CD4-positive, alpha-beta T cell (primary cell): ENCODE data around the gene EXT2. TPM values are rescaled to one million over a fixed set of nuclear protein-coding genes. Genes with fewer than 3 reads are reported as not detected.

ENCODE experiments used
- ATAC-seq: fragments of 200-7000 bp; cut with Tn5 transposase; one replicate; pipeline ENCODE4 v1.10.0; 2022; ENCODE audit warnings: mild to moderate bottlenecking; ENCODE audit not compliant: poor library complexity
- CTCF ChIA-PET: fragments of 350-600 bp; sonication (Branson Sonifier 250); formaldehyde crosslinking; loops from one replicate; lab custom pipeline; 2021; ENCODE audit warnings: antibody characterized with exemption, inconsistent platforms; lab: Charles Lee
- POLR2A ChIA-PET: fragments of 350-600 bp; sonication (Branson Sonifier 250); formaldehyde crosslinking; loops from one replicate; lab custom pipeline; 2021; ENCODE audit warnings: antibody characterized with exemption, inconsistent platforms; lab: Charles Lee
- DNase-seq, 14 experiments: peaks; one replicate each; pipeline ENCODE4 v3.0.0-alpha.2; 2013 to 2020; ENCODE audit warnings: mixed read lengths in 2 of 14
- H3K27ac ChIP-seq, 2 donors: one replicate each; pipeline versions ENCODE4 v1.5.1 to v1.7.0; 2013; ENCODE audit warnings: low read length in 2 of 2, low read depth in 1 of 2, mild to moderate bottlenecking in 1 of 2
- H3K27me3 ChIP-seq, 2 experiments: 1 replicate in 1 of 2; 2 replicates in 1 of 2; pipeline versions ENCODE4 v1.6.1 to v1.7.0; 2013; ENCODE audit warnings: low read length in 2 of 2, control low read depth in 1 of 2, mild to moderate bottlenecking in 1 of 2, moderate library complexity in 1 of 2; ENCODE audit not compliant: insufficient read depth in 2 of 2, control insufficient read depth in 1 of 2
- H3K36me3 ChIP-seq: one replicate; pipeline ENCODE4 v1.6.1; 2013; ENCODE audit warnings: low read length, control low read depth; ENCODE audit not compliant: insufficient read depth
- H3K4me1 ChIP-seq: one replicate; pipeline ENCODE4 v1.6.1; 2013; ENCODE audit warnings: low read length, control low read depth; ENCODE audit not compliant: insufficient read depth
- H3K4me3 ChIP-seq: one replicate; pipeline ENCODE4 v1.5.1; 2013; ENCODE audit warnings: mild to moderate bottlenecking, low read length, moderate library complexity
- H3K9me3 ChIP-seq, 2 experiments: 1 replicate in 1 of 2; 2 replicates in 1 of 2; pipeline versions ENCODE4 v1.6.1 to v1.7.0; 2013; ENCODE audit warnings: low read length in 2 of 2, mild to moderate bottlenecking in 2 of 2, control low read depth in 1 of 2, moderate library complexity in 1 of 2; ENCODE audit not compliant: control insufficient read depth in 1 of 2, insufficient read depth in 1 of 2
- H3K27ac Mint-ChIP-seq: one replicate; pipeline ENCODE4 v1.8.0; 2020; ENCODE audit warnings: mixed read lengths
- H3K27me3 Mint-ChIP-seq: one replicate; pipeline ENCODE4 v1.8.0; 2021; ENCODE audit warnings: mixed read lengths
- H3K36me3 Mint-ChIP-seq: one replicate; pipeline ENCODE4 v1.8.0; 2021; ENCODE audit warnings: low read depth, mixed read lengths
- H3K4me1 Mint-ChIP-seq: one replicate; pipeline ENCODE4 v1.8.0; 2021; ENCODE audit warnings: low read depth, mixed read lengths
- H3K4me3 Mint-ChIP-seq: one replicate; pipeline ENCODE4 v1.8.0; 2020; ENCODE audit warnings: mild to moderate bottlenecking, mixed read lengths
- H3K9me3 Mint-ChIP-seq: one replicate; pipeline ENCODE4 v1.8.0; 2020; ENCODE audit warnings: mixed read lengths
- intact Hi-C, 2 experiments: fragments of 100-400 bp; cut with DNase I in 1 of 2; cut with micrococcal nuclease in 1 of 2; formaldehyde crosslinking; loops; one replicate each; pipeline versions ENCODE4 v1.15.1 to v1.9.0; 2023 to 2025; cut with DNase I, micrococcal nuclease
- total RNA-seq, 174 experiments: library from RNA in 2 of 174; stranded (reverse) in 2 of 174; gene quantifications; one replicate each; pipeline ENCODE4 v1.2.3 and lab custom pipeline; 2021 to 2026
- TF ChIP-seq, protein P1 (sequence below): fragments of 200-600 bp; IDR thresholded peaks from one replicate; pipeline ENCODE4 v1.8.0; 2022; ENCODE audit warnings: antibody characterized with exemption, mild to moderate bottlenecking

EXT2 gene
- total RNA-seq, 2 experiments from 2014 or later = 17.1 to 17.5 TPM

DNA sequence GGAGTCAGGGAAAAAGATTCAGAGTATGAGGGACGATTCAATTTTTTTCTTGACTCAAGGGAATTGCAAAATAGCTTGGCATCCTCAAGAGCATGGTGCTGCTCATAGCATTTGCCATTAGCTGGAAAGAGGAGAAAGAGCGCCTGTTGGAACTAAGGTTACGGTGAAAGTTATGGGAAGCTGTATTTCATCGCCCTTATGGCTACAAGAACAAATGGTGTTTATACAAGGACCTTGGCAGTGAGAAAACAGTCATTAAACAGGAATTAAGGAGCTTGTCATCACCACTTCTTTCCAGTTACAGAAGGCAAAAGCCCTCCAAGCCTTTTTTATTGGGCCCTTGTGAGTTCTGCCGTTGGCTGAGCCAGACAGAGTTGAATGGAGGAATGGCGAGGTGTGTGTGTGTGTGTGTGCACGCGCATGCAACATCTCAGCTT is 140.3 kb downstream of the EXT2 start:
- Mint-ChIP-seq H3K27me3 (no peaks in the 10 kb centered on the region), H3K36me3 (peaks cover 83% of the 10 kb centered on the region), H3K27ac (no peak overlapping the region), H3K4me3 (no peak overlapping the region), H3K4me1 (no peaks in the 10 kb centered on the region), H3K9me3 (no peaks in the 10 kb centered on the region)
- no peak overlapping the region for H3K4me3 ChIP-seq
- H3K27me3 ChIP-seq = no peaks in the 10 kb centered on the region
- peaks cover 13% of the 10 kb centered on the region for H3K36me3 ChIP-seq
- intact Hi-C loops = no loop called here
- ChIA-PET POLR2A (no interaction called here), CTCF (no interaction called here)
- no peaks in the 10 kb centered on the region for H3K4me1 ChIP-seq
- TF ChIP-seq, protein P1, sequence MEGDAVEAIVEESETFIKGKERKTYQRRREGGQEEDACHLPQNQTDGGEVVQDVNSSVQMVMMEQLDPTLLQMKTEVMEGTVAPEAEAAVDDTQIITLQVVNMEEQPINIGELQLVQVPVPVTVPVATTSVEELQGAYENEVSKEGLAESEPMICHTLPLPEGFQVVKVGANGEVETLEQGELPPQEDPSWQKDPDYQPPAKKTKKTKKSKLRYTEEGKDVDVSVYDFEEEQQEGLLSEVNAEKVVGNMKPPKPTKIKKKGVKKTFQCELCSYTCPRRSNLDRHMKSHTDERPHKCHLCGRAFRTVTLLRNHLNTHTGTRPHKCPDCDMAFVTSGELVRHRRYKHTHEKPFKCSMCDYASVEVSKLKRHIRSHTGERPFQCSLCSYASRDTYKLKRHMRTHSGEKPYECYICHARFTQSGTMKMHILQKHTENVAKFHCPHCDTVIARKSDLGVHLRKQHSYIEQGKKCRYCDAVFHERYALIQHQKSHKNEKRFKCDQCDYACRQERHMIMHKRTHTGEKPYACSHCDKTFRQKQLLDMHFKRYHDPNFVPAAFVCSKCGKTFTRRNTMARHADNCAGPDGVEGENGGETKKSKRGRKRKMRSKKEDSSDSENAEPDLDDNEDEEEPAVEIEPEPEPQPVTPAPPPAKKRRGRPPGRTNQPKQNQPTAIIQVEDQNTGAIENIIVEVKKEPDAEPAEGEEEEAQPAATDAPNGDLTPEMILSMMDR = no peak
- ATAC-seq = no peak
- H3K9me3 ChIP-seq = no peaks in the 10 kb centered on the region
- no peak overlapping the region for H3K27ac ChIP-seq
- DNase-seq = no peak

DNA sequence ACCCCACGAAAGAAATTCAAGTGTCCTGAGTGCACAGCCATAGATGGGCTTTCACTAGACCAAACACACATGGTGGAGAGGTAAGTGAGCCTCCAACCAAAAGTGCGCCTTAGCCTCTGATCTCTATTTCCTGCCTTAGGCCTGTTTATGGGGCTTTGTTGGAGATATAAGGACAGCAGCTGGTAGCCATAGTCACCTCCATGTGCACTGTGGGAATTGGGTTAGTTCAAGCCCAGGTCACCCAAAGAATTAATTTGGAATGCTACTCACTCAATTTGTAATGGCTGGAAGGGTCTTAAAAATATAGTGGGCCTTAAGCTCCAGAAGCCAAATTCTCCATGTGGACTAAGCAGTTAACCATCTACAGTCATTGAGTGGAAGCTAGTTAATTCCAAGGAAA is 140.8 kb downstream of the EXT2 start:
- Mint-ChIP-seq H3K27ac (no peak overlapping the region), H3K4me3 (no peak overlapping the region), H3K9me3 (no peaks in the 10 kb centered on the region), H3K4me1 (no peaks in the 10 kb centered on the region), H3K27me3 (no peaks in the 10 kb centered on the region), H3K36me3 (peaks cover 83% of the 10 kb centered on the region)
- ChIA-PET POLR2A (no interaction called here), CTCF (no interaction called here)
- Histone ChIP-seq H3K9me3 (no peaks in the 10 kb centered on the region), H3K27ac (no peak overlapping the region), H3K27me3 (no peaks in the 10 kb centered on the region), H3K4me1 (no peaks in the 10 kb centered on the region), H3K4me3 (no peak overlapping the region), H3K36me3 (peaks cover 13% of the 10 kb centered on the region)
- intact Hi-C loops = no loop called here
- DNase-seq (no peak), ATAC-seq (no peak)
- TF ChIP-seq, protein P1 = no peak

DNA sequence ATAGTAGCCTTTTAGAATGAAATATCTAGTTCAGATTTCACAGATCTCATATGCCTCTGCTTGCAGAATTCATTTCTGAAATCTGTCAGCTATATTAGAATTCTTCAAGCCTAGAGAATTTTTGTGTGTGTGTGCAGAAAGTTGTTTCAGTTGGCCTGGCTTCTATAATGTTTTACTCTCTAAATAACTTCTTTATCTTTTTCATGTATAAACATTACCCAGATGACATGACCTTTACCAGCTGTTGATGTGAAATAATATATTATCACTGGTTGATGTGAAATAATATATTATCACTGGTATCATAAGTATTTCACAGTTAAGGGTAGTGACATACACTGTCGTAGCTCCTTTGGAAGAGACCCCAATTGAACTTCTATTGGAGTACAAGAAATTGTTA is 141.7 kb downstream of the EXT2 start:
- no peaks in the 10 kb centered on the region for H3K27me3 ChIP-seq
- H3K9me3 Mint-ChIP-seq = no peaks in the 10 kb centered on the region
- DNase-seq = no peak
- ATAC-seq = no peak
- no peak overlapping the region for H3K4me3 ChIP-seq
- H3K4me1 ChIP-seq = no peaks in the 10 kb centered on the region
- H3K27me3 Mint-ChIP-seq = no peaks in the 10 kb centered on the region
- H3K27ac Mint-ChIP-seq = no peak overlapping the region
- H3K4me1 Mint-ChIP-seq = no peaks in the 10 kb centered on the region
- H3K36me3 Mint-ChIP-seq = peaks cover 83% of the 10 kb centered on the region
- intact Hi-C loops = no loop called here
- ChIA-PET CTCF (no interaction called here), POLR2A (interaction anchor here (0.6 kb wide), 1 partner anchor 131 kb away, joined by 4 read pairs; no protein-coding TSS in a partner anchor)
- H3K9me3 ChIP-seq = no peaks in the 10 kb centered on the region
- H3K36me3 ChIP-seq = peaks cover 13% of the 10 kb centered on the region
- TF ChIP-seq, protein P1 = no peak
- H3K27ac ChIP-seq = no peak overlapping the region
- H3K4me3 Mint-ChIP-seq = no peak overlapping the region
